Measurements from ENCODE around the gene C1QTNF5. TPM values are rescaled to one million over a fixed set of nuclear protein-coding genes. Genes with fewer than 3 reads are reported as not detected.

The C1QTNF5 gene
- total RNA-seq, 4 donors from 2014 or later: 12.5 to 55.2 (median 34.1) TPM

DNA sequence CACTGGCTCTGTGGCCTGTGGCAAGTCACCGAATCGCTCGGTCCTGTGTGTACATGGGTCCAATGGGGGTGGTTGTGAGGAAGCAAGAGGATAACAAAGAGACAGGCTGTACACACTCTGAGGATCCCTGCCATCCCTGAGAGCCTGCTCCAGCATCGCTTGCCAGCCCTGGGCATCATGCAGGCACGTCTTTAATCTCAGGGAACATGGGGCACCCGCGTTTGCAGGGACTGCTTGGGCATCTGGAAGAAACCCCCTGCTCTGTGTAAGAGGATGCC is 1.3 kb upstream of the C1QTNF5 start:
- no peaks in the 10 kb centered on the region for H3K27me3 ChIP-seq
- WGBS, 2 donors: 66 to 69% methylated on average over 6 to 7 of the region's 7 CpGs
- DNase-seq (ENCODE audit: low spot score in 2 of 2): no peak
- no peak for TF ChIP-seq EP300 (IDR thresholded peaks at IDR 0.05)
- no peaks in the 10 kb centered on the region for H3K9me3 ChIP-seq
- H3K4me3 ChIP-seq: no peak overlapping the region
- H3K4me1 ChIP-seq: peaks cover 0 to 48% (median 31%) of the 10 kb centered on the region in 4 donors
- peak overlapping the region in 1 of 4 donors; percentile 95 for H3K27ac ChIP-seq
- peaks cover 0 to 8% (median 0%) of the 10 kb centered on the region in 3 donors for H3K36me3 ChIP-seq

DNA sequence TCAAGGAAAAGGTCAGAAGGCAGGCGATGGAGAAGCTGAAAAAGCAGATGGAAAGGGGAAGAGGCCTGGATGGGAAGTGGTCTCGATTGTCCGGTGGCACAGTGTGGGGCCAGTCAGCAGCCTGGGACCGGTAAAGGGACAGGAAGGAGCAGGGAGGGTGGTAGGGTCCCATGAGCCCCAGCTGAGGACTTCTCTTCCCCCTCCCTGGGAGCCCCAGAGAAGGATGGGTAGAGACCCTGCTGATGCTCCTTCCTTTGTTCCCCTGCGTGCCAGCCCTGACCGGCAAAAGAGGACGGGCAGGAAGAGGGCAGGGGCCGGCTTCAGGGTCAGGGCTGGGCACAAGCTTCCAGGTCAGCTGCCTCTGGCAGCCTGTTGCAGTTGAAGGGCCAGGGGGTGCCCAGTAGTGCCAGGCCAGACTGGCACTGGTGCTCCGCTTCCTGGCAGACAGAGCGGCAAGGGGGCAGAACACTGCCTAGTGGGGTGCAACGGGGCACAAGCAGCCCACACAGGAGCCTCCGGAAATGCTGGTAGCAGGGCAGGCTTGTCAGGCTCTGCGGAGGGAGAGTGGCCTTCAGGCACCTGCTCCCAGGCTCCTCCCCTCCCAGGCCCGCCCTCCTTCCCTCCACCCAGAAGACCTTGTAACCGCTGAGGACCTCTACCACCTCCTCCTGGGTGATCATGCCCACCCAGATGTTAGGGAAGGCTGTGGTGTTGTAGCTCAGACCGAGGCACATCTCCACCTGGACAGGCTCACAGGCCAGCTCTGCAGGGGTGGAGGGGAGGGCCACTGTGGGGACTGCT is 739 bp upstream of the C1QTNF5 start:
- Histone ChIP-seq H3K4me3 (peak overlapping the region in 1 of 4 donors; percentile 63), H3K27me3 (no peaks in the 10 kb centered on the region), H3K9me3 (no peaks in the 10 kb centered on the region), H3K27ac (peak overlapping the region in 3 of 4 donors; percentile 93 to 97 (median 95)), H3K36me3 (peaks cover 0 to 13% (median 0%) of the 10 kb centered on the region in 3 donors), H3K4me1 (peaks cover 0 to 53% (median 31%) of the 10 kb centered on the region in 4 donors)
- 32 to 39% methylated on average over 16 of the region's 16 CpGs for WGBS, 2 donors
- no peak for DNase-seq (ENCODE audit: low spot score in 2 of 2)
- TF ChIP-seq, protein P1, sequence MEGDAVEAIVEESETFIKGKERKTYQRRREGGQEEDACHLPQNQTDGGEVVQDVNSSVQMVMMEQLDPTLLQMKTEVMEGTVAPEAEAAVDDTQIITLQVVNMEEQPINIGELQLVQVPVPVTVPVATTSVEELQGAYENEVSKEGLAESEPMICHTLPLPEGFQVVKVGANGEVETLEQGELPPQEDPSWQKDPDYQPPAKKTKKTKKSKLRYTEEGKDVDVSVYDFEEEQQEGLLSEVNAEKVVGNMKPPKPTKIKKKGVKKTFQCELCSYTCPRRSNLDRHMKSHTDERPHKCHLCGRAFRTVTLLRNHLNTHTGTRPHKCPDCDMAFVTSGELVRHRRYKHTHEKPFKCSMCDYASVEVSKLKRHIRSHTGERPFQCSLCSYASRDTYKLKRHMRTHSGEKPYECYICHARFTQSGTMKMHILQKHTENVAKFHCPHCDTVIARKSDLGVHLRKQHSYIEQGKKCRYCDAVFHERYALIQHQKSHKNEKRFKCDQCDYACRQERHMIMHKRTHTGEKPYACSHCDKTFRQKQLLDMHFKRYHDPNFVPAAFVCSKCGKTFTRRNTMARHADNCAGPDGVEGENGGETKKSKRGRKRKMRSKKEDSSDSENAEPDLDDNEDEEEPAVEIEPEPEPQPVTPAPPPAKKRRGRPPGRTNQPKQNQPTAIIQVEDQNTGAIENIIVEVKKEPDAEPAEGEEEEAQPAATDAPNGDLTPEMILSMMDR (IDR thresholded peaks at IDR 0.05): no peak
- TF ChIP-seq POLR2A (IDR thresholded peaks at IDR 0.05): no peak
- no peak for TF ChIP-seq EP300 (IDR thresholded peaks at IDR 0.05)

DNA sequence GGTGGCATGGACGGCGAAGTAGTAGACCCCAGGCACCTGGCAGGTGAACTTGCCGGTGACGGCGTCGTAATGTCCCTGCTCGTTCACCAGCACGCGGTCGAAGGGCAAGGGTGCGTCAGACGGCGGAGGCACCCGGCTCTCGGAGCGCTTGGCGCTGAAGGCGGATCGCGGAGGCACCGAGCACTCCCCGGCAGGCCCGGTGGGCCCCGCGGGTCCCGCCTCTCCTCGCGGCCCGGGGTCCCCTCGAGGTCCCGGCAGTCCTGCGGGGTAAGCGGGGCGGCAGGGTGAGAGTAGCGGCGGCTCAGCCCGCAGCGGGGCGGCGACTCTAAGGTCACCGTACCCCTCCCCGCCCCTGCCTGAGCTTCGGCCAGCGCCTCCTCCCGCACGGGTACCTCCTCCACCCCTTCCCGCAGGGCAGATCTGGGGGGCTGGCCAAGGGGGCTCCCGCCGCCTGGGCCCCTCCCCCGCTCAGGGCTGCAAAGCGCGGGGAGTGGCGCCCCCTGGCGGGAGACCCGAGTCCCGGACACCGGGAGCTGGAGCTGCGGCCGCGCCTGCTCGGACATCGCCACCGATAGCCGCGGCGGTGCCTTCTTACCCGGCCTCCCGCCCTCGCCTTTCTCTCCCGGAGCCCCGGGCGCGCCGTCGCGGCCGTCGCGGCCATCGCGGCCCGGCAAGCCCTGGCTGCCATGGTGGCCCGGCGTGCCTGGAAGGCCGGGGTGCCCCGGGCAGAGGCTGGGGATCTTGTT is 921 bp downstream of the C1QTNF5 start:
- DNase-seq (ENCODE audit: low spot score in 2 of 2): peak in 1 of 2 donors; percentile 40
- peaks cover 0 to 69% (median 40%) of the 10 kb centered on the region in 4 donors for H3K4me1 ChIP-seq

DNA sequence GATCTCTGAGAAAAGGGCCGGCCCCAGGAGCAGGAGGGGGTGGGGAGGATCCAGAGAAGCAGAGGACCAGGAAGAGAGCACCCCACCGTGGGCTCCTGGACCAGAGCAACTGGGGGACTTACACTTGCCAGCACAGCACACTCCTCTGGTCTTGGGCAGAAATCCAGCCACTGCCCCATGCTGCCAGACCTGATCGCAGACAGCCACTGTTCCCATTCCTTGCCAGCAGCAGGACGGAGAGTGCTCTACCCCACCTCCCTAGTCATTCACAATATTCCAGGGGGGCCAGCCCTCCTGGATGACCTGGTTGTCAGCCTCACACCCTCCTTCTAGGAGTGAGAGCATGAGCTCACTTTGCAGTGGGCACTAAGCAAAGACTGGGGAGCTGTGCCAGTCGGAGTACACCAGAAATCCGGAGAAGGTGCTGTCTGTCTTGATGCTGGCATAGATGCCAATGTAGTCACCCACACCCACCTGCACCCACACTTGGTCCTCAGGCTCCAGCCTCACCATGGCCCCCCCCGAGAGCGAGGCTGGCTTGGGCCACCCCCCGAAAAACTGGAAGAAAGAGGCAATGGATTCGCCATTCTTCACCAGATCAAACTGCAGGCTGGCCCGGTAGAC is 1.6 kb downstream of the C1QTNF5 start:
- Histone ChIP-seq H3K4me1 (peaks cover 0 to 70% (median 41%) of the 10 kb centered on the region in 4 donors), H3K27me3 (no peaks in the 10 kb centered on the region), H3K4me3 (peak overlapping the region; percentile 53 to 74 (median 63)), H3K27ac (peak overlapping the region; percentile 7 to 97 (median 89)), H3K36me3 (peaks cover 0 to 23% (median 0%) of the 10 kb centered on the region in 3 donors), H3K9me3 (no peaks in the 10 kb centered on the region)
- DNase-seq (ENCODE audit: low spot score in 2 of 2): no peak
- WGBS, 2 donors: 25 to 42% methylated on average over 11 of the region's 11 CpGs
- TF ChIP-seq EP300 (IDR thresholded peaks at IDR 0.05) (no peak), POLR2A (IDR thresholded peaks at IDR 0.05) (no peak)

More for the DNA sequence above, 921 bp downstream of the C1QTNF5 start:
- WGBS, 2 donors: 3 to 8% methylated on average over 27 to 35 of the region's 86 CpGs
- Histone ChIP-seq H3K4me3 (peak overlapping the region; percentile 53 to 74 (median 63)), H3K27me3 (no peaks in the 10 kb centered on the region), H3K27ac (peak overlapping the region; percentile 83 to 97 (median 94)), H3K9me3 (no peaks in the 10 kb centered on the region), H3K36me3 (peaks cover 0 to 23% (median 0%) of the 10 kb centered on the region in 3 donors)
- TF ChIP-seq EP300 (IDR thresholded peaks at IDR 0.05): peak in 1 of 2 donors; percentile 37
- TF ChIP-seq, protein P1 (IDR thresholded peaks at IDR 0.05): peak; percentile 76 to 98 (median 97)
- peak; percentile 25 to 45 for TF ChIP-seq POLR2A (IDR thresholded peaks at IDR 0.05)

DNA sequence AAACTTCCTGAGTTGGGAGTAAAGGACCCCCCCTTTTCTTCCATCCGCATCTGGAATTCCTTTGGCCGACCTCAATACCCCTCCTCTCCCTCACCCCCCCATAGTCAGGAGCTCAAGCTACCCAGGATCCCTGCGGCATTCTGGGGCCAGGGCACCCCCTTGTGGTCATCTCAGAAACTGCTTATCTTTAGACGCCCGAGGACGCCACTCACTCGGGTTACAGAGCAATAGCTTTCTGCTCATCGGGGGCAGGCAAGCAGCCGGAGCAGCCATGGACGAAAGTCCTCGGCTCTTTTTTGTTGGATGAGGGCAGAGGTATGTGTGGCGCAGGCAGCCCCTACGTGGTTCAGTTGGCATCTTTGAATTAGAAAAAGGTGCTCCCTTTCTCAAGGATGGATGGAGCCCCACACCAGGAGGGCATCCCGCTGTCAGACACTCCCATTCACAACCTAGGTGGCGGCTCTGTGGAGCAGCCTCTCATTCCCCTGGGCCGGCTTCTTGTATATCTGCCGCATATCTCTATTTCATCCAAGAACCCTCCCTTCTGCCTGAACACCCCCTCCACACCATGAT is 2.3 kb downstream of the C1QTNF5 start:
- 11 to 17% methylated on average over 17 of the region's 17 CpGs for WGBS, 2 donors
- Histone ChIP-seq H3K27me3 (no peaks in the 10 kb centered on the region), H3K36me3 (peaks cover 0 to 23% (median 0%) of the 10 kb centered on the region in 3 donors), H3K4me3 (peak overlapping the region in 1 of 4 donors; percentile 63), H3K27ac (peak overlapping the region; percentile 7 to 97 (median 61)), H3K4me1 (peaks cover 0 to 74% (median 41%) of the 10 kb centered on the region in 4 donors), H3K9me3 (no peaks in the 10 kb centered on the region)
- TF ChIP-seq, protein P1 (IDR thresholded peaks at IDR 0.05): peak; percentile 73 to 89 (median 84)
- no peak for TF ChIP-seq POLR2A (IDR thresholded peaks at IDR 0.05)
- DNase-seq (ENCODE audit: low spot score in 2 of 2): peak; percentile 52 to 79
